Activated CD8-positive, alpha-beta memory T cell treated with anti-CD3 and anti-CD28 coated beads, Interleukin-2, amount 50 U/mL, for 1 hour (primary cell): ENCODE data around the gene PARP8.

Experiments used
- DNase-seq: peaks from one replicate; pipeline ENCODE4 v3.0.0-alpha.2; 2020; ENCODE audit errors: extremely low read depth

Gene PARP8

GRCh38 chr5:50846261-50846660, 179.8 kb downstream of the PARP8 start:
- no peak for DNase-seq

GRCh38 chr5:50849554-50849953, 183.1 kb downstream of the PARP8 start:
- DNase-seq = no peak

- DNase-seq = no peak
Observed at GRCh38 chr5:50853151-50853550, 186.7 kb downstream of the PARP8 start.

- no peak for DNase-seq
Observed at GRCh38 chr5:50854082-50854481, 187.6 kb downstream of the PARP8 start.

GRCh38 chr5:50855001-50855400, 188.6 kb downstream of the PARP8 start:
- no peak for DNase-seq

GRCh38 chr5:50856401-50857119, 190.1 kb downstream of the PARP8 start:
- DNase-seq = no peak

GRCh38 chr5:50863534-50864170, 197.2 kb downstream of the PARP8 start:
- DNase-seq = no peak

- no peak for DNase-seq
Observed at GRCh38 chr5:50864466-50864865, 198.0 kb downstream of the PARP8 start.

GRCh38 chr5:50866415-50866814, 200.0 kb downstream of the PARP8 start:
- no peak for DNase-seq

- DNase-seq = no peak
Observed at GRCh38 chr5:50867140-50867539, 200.7 kb downstream of the PARP8 start.

GRCh38 chr5:50873595-50874277, 207.3 kb downstream of the PARP8 start:
- no peak for DNase-seq

- no peak for DNase-seq
Observed at GRCh38 chr5:50874306-50875001, 208.0 kb downstream of the PARP8 start.

- no peak for DNase-seq
Observed at GRCh38 chr5:50875002-50875344, 208.5 kb downstream of the PARP8 start.

GRCh38 chr5:50878470-50878869, 212.0 kb downstream of the PARP8 start:
- no peak for DNase-seq

- DNase-seq = no peak
Observed at GRCh38 chr5:50881407-50881806, 215.0 kb downstream of the PARP8 start.

- no peak for DNase-seq
Observed at GRCh38 chr5:50886657-50887345, 220.4 kb downstream of the PARP8 start.

GRCh38 chr5:50887889-50888633, 221.6 kb downstream of the PARP8 start:
- no peak for DNase-seq

GRCh38 chr5:50888751-50889150, 222.3 kb downstream of the PARP8 start:
- no peak for DNase-seq

- DNase-seq = no peak
Observed at GRCh38 chr5:50889790-50890189, 223.4 kb downstream of the PARP8 start.
